GM18511 (cell line): ENCODE results near the gene MAT2A.
A peak's percentile ranks its signal among the peaks of the same experiment; 100 is the strongest.

Source experiments
- ATAC-seq: cut with Tn5 transposase; IDR thresholded peaks from one replicate; pipeline ENCODE4 v1.9.1; 2021; ENCODE audit warnings: mild to moderate bottlenecking, moderate library complexity; ENCODE audit not compliant: unreplicated experiment

Gene MAT2A

DNA sequence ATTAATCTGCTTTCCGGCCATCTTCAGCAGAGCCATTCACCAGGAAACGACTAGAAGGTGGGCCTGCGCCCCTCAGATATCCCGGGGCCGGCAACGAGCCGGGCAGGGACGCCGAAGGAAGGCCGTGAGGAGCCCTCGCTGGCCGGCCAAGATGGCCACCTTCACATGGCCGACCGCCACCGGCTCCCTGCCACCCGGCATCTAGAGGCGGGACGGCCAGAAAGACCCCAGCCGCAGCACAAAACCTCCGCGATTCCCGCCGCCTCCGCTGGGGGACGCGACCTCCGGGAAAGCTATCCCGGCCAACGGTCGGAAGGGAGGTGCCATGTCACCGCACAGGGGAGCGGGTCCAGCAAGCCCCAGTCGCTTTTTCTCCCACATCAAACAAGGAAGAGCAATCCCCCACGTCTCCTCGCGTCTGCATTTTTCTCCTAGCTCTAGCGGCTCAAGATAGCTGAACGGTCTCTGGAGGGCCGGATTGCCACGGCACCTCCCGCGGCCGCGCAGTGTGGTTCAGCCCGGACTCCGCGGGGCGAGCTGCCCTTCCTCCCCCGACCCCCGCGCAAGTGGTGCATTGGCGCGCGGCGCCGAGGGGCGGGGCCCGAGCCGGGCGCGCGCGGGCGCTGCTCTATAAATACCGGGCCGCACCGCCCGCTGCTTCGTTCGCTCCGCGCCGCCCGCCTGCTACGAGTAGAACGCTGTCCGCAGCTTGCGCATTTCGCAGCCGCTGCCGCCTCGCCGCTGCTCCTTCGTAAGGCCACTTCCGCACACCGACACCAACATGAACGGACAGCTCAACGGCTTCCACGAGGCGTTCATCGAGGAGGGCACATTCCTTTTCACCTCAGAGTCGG, at the start of gene MAT2A:
Gene MAT2A (plus strand): TSS at position 662 of the 854 bp plus-strand sequence. CDS start 120 bp downstream, at position 782.
- ATAC-seq = peak; percentile 81

GRCh38 chr2:85490861-85491755, 47.9 kb upstream of the MAT2A start:
- no peak for ATAC-seq

DNA sequence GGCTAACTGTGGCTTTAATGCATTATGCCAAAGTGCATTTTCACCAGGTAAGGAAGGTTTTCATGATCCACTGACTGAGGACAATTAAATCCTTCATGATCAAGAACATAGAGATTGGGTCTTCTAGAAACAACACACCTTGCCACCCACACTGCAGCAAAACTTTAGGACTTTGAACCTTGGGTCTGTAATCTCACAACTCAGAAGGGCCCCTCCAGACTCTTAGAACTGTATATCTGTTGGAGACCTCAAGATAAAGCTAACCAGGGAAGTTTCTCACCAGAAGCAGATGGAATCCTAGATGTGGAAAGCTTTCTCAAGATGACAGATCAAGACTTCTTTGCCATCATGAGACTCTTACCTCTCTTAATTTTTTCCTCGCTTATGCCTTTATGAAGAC, 42.5 kb upstream of the MAT2A start:
- no peak for ATAC-seq

GRCh38 chr2:85497944-85498630, 40.9 kb upstream of the MAT2A start:
- ATAC-seq = no peak

DNA sequence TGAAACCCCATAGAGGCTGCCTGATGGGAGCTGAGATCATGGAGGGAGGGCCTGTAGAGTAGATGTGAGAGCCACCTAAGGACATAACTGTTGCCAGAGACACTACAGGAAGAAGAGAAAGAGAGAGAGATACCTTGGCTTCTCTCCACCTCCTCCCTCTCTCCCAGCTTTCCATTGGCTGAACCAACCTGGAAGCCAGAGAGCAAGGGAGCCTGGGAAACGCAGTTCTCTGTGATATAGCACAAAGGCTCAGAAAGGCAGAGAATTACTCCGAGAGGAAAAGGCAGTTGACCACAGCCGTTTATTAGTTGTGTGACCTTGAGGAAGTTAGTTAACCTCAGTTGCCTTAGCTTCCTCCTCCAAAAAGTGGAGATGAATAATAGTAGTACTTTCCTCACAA, 37.7 kb upstream of the MAT2A start:
- no peak for ATAC-seq

DNA sequence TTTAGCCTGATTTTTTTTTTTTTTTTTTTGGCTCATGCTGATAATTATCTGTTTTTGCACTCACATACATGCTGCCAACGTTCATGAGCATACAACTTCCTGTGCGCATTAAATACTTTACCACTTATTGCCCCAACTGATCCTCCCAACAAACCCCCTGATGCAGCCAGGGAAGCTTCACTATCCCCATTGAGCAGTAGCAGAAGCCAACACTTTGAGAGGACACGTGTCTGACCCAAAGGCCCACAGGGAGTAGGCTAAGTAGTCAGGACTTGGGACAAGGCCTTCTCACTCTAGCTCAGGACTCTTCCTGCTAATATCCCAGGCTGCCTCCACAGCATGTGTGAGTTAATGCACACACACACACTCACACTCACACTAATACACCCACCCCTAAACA, 36.2 kb upstream of the MAT2A start:
- no peak for ATAC-seq

DNA sequence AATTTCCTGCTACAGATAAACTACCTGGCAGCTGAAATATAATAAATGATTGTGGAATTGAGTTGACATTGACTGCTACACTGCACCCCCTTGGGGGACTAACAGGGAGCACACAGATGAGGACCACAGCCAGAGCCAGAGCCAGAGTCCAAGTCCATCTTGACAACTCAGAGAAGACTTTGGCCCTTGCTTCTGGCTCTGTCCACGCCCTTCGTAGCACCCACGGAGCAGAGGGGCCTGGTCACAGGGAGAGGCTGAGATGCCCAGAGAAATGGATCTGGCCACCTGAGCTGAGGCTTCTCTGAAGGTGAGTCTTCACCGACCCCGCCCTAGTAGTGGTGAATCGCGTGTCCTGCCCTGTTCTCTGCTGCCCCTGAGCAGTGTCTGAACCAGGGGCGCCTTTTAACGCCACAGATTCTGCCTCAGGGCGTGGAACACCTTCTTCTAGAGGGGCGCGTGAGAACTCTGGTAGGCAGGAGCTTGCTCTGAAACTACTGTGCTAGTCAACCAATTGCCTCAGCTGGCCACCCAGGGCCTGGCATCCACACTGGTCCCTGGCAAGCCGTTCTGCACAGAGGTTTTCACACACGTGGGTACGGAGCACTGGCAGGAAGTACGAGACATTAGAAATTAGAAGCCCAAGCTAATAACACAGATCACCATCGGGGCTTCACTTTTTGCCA, 35.7 kb upstream of the MAT2A start:
- no peak for ATAC-seq

GRCh38 chr2:85503851-85504777, 34.9 kb upstream of the MAT2A start:
- no peak for ATAC-seq

GRCh38 chr2:85504778-85505261, 34.1 kb upstream of the MAT2A start:
- no peak for ATAC-seq

GRCh38 chr2:85505551-85506238, 33.3 kb upstream of the MAT2A start:
- ATAC-seq = no peak

DNA sequence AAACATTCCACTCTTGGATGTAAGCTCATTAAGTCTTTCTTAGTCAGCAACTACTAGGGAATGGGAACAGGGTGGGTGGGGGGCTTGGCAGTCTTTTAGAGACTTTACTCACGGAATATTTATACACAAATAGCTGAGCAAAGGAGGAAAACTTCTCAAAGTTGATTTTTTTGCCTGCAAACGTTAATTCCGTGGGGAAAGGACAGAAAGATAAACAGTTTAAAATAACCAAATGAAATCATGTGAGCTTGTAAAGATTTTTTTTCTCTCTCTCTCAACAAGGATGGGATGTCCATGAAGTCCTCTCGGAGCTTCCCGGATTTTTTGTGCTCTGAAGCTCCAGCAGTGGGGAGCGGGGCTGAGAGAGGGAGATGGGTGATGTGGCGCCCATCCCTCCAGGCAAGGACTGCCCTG, 32.2 kb upstream of the MAT2A start:
- no peak for ATAC-seq

GRCh38 chr2:85511008-85511811, 27.8 kb upstream of the MAT2A start:
- no peak for ATAC-seq

DNA sequence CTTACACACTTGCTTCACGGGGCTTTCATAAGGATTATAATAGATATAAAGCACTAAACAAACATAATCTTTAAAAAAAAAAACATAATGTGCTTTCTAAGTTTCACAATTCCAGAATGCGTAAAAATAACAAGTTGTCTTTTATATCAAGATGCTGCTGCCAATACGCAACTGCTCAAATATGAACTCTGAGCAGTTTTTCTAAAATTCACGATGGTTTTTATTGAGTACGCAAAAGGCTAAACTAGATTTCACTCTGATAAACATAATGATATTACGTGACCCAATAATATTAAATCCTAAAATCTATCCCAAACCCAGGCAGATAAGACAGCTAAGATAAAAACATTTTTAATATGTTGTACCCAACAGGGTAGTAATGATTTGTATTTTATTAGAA, 24.6 kb upstream of the MAT2A start:
- no peak for ATAC-seq

DNA sequence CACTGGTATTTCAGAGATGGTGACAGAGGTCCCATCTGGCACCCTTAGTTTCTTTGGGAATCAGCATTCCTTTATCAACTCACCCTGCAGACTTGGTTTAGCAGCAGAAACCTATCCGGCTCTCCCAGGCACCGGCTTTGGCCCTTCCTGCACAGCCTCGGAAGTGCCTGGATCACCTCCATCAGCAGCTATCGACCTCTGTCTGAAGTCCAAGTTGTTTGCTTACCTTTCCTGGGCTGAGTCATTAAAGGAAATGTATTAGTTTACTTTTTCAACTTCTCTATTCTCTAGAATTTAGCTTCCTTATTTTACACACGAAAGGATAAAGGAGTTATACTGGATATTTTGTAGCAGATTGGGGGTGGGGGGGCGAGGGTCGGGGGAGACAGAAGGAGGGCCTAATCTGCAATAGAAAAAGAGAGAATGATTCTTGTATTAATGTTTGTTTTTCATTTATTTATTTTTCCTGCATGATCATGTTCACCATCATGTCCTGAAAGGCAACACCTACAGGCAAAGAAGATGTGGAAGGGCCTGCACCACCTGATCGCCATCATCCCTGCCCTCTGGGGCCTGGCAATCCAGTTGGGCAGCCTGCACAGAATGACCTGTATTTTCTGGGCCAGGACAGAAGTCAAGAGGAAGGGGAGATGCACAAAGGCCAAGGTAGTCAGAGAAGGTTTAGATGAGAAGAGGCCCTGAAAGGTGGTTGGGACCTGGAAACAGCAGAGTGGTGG, 22.1 kb upstream of the MAT2A start:
- ATAC-seq = no peak

GRCh38 chr2:85522090-85522647, 16.8 kb upstream of the MAT2A start:
- no peak for ATAC-seq

GRCh38 chr2:85523062-85523902, 15.7 kb upstream of the MAT2A start:
- ATAC-seq = no peak
